ENCODE results near the gene UQCC2.
A peak's percentile ranks its signal among the peaks of the same experiment; 100 is the strongest.

The UQCC2 gene

GRCh38 chr6:33744001-33744848 is 32.7 kb upstream of the UQCC2 start:
- peak; percentile 70 for DNase-seq

GRCh38 chr6:33742837-33743236 is 31.3 kb upstream of the UQCC2 start:
- no peak for DNase-seq

GRCh38 chr6:33742092-33742491 is 30.6 kb upstream of the UQCC2 start:
- no peak for DNase-seq

- DNase-seq, result peak; percentile 6
Measured at GRCh38 chr6:33740794-33741193, 29.3 kb upstream of the UQCC2 start.

GRCh38 chr6:33740204-33740608 is 28.7 kb upstream of the UQCC2 start:
- no peak for DNase-seq

- no peak for DNase-seq
Measured at GRCh38 chr6:33739571-33739970, 28.1 kb upstream of the UQCC2 start.

GRCh38 chr6:33738879-33739278 is 27.4 kb upstream of the UQCC2 start:
- DNase-seq, result no peak

GRCh38 chr6:33738153-33738552 is 26.7 kb upstream of the UQCC2 start:
- no peak for DNase-seq

GRCh38 chr6:33737267-33738026 is 25.9 kb upstream of the UQCC2 start:
- no peak for DNase-seq

GRCh38 chr6:33735216-33735615 is 23.7 kb upstream of the UQCC2 start:
- no peak for DNase-seq

- no peak for DNase-seq
Measured at GRCh38 chr6:33733709-33734007, 22.2 kb upstream of the UQCC2 start.

GRCh38 chr6:33732817-33733708 is 21.6 kb upstream of the UQCC2 start:
- DNase-seq, result no peak

- DNase-seq, result no peak
Measured at GRCh38 chr6:33732385-33732784, 20.9 kb upstream of the UQCC2 start.

GRCh38 chr6:33731751-33732282 is 20.3 kb upstream of the UQCC2 start:
- DNase-seq, result no peak

- no peak for DNase-seq
Measured at GRCh38 chr6:33731035-33731434, 19.5 kb upstream of the UQCC2 start.

- no peak for DNase-seq
Measured at GRCh38 chr6:33730611-33731010, 19.1 kb upstream of the UQCC2 start.

- DNase-seq, result no peak
Measured at GRCh38 chr6:33729059-33729458, 17.6 kb upstream of the UQCC2 start.

GRCh38 chr6:33728438-33728837 is 16.9 kb upstream of the UQCC2 start:
- DNase-seq, result no peak

- DNase-seq, result no peak
Measured at GRCh38 chr6:33727932-33728331, 16.4 kb upstream of the UQCC2 start.

GRCh38 chr6:33727126-33727525 is 15.6 kb upstream of the UQCC2 start:
- no peak for DNase-seq

- DNase-seq, result no peak
Measured at GRCh38 chr6:33726696-33727095, 15.2 kb upstream of the UQCC2 start.

GRCh38 chr6:33725891-33726673 is 14.6 kb upstream of the UQCC2 start:
- DNase-seq, result no peak

Data from hematopoietic multipotent progenitor cell treated with erythropoietin and hydrocortisone succinate and interleukin-3 and kit ligand, for 8 days (in vitro differentiated cells).